ENCODE measurements around the gene ANO9.

ANO9 gene

GRCh38 chr11:387193-387793 is 54.5 kb downstream of the ANO9 start:
- Histone ChIP-seq H3K27me3 (peaks cover 0 to 24% of the 10 kb centered on the region in 2 donors), H3K27ac (no peak overlapping the region), H3K4me1 (no peaks in the 10 kb centered on the region), H3K9me3 (peaks cover 0 to 12% (median 11%) of the 10 kb centered on the region in 3 donors), H3K36me3 (no peaks in the 10 kb centered on the region), H3K4me3 (no peak overlapping the region)
- TF ChIP-seq, protein P1, sequence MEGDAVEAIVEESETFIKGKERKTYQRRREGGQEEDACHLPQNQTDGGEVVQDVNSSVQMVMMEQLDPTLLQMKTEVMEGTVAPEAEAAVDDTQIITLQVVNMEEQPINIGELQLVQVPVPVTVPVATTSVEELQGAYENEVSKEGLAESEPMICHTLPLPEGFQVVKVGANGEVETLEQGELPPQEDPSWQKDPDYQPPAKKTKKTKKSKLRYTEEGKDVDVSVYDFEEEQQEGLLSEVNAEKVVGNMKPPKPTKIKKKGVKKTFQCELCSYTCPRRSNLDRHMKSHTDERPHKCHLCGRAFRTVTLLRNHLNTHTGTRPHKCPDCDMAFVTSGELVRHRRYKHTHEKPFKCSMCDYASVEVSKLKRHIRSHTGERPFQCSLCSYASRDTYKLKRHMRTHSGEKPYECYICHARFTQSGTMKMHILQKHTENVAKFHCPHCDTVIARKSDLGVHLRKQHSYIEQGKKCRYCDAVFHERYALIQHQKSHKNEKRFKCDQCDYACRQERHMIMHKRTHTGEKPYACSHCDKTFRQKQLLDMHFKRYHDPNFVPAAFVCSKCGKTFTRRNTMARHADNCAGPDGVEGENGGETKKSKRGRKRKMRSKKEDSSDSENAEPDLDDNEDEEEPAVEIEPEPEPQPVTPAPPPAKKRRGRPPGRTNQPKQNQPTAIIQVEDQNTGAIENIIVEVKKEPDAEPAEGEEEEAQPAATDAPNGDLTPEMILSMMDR (IDR thresholded peaks at IDR 0.05): no peak
- intact Hi-C loops (cut with DNase I; ENCODE audit: low total_unique reads): no loop called here
- DNase-seq: no peak

DNA sequence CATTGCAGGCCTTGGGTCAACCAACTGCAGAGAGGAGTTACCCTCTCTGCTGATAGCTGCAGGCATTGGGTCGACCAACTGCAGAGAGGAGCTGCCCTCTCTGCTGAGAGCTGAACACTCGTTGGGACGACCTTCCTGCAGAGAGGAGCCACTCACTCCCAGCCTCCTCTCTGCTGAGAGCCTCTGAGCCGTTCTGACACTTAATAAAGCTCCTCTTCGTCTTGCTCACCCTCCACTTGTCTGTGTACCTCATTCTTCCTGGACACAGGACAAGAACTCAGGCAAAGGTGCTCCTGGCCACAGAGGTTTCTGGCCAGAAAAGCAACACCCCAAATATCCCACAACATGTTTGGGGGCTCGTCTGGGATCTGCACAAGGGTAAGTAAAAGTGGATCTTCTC is 55.3 kb downstream of the ANO9 start:
- no peak overlapping the region for H3K4me3 ChIP-seq
- TF ChIP-seq, protein P1 (IDR thresholded peaks at IDR 0.05): no peak
- H3K27me3 ChIP-seq: peaks cover 0 to 24% of the 10 kb centered on the region in 2 donors
- H3K27ac ChIP-seq: no peak overlapping the region
- no peaks in the 10 kb centered on the region for H3K4me1 ChIP-seq
- no peaks in the 10 kb centered on the region for H3K36me3 ChIP-seq
- peaks cover 0 to 12% (median 11%) of the 10 kb centered on the region in 3 donors for H3K9me3 ChIP-seq
- intact Hi-C loops (cut with DNase I; ENCODE audit: low total_unique reads): no loop called here
- DNase-seq: no peak

DNA sequence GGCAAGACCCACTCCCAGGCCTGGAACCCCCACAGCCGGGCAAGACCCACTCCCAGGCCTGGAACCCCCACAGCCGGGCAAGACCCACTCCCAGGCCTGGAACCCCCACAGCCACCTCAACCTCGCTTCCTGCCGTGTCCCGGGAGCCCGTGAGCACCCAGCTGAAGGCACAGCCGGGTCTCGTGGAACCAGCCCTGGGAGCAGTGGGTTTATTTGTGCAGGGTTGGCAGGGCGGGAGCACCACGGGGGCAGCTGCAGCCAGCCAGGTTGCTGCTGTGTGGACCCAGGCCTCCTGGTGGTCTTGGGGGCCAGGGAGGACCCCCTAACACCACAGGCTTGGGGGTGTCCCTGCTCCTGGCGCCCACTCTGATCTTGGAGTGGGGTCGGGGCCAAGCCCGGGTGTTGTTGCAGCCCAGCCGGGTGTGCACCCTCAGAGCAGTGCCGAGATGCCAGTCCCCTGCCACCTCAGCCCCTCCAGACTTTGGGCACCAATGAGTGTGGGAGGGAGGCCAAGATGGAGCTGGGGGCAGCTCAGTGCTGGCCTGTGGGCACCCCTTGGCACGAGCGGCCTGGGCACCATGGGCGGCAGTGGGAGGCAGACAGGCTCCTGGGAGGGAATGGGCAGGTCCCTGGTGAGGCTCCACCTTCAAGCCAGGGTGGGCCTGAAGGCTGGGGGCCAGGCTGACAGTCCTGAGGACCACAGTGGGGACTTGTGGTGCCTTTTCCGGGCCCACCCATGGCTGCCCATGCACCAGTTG is 56.0 kb downstream of the ANO9 start:
- intact Hi-C loops (cut with DNase I; ENCODE audit: low total_unique reads): no loop called here
- H3K27me3 ChIP-seq: peaks cover 0 to 21% of the 10 kb centered on the region in 2 donors
- no peaks in the 10 kb centered on the region for H3K4me1 ChIP-seq
- TF ChIP-seq, protein P1 (IDR thresholded peaks at IDR 0.05): no peak
- peaks cover 0 to 12% (median 11%) of the 10 kb centered on the region in 3 donors for H3K9me3 ChIP-seq
- no peak overlapping the region for H3K27ac ChIP-seq
- H3K36me3 ChIP-seq: no peaks in the 10 kb centered on the region
- DNase-seq: no peak
- H3K4me3 ChIP-seq: no peak overlapping the region

DNA sequence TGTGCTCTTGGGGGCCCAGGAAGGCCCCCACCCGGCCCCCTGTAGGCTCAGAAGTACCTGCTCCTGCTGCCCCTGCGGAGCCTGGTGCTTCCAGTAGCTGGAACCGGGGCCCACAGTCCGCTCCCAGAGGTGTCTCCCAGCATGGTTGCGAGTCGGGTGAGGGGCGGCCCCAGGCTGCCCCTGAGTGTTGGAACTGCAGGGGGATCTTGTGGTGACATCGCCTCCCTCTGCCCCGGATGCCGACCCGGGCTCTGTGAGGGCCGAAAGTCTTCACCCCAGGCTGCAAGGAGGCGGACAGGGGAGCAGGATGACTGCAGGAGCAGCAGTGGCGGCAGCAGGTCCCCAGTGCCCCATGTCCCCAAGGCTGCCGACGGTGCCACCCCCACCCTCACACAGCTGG is 57.3 kb downstream of the ANO9 start:
- Histone ChIP-seq H3K27me3 (peaks cover 0 to 28% of the 10 kb centered on the region in 2 donors), H3K9me3 (peaks cover 0 to 12% (median 11%) of the 10 kb centered on the region in 3 donors), H3K36me3 (no peaks in the 10 kb centered on the region), H3K27ac (no peak overlapping the region), H3K4me3 (no peak overlapping the region), H3K4me1 (no peaks in the 10 kb centered on the region)
- TF ChIP-seq, protein P1 (IDR thresholded peaks at IDR 0.05): no peak
- intact Hi-C loops (cut with DNase I; ENCODE audit: low total_unique reads): no loop called here
- DNase-seq: no peak

DNA sequence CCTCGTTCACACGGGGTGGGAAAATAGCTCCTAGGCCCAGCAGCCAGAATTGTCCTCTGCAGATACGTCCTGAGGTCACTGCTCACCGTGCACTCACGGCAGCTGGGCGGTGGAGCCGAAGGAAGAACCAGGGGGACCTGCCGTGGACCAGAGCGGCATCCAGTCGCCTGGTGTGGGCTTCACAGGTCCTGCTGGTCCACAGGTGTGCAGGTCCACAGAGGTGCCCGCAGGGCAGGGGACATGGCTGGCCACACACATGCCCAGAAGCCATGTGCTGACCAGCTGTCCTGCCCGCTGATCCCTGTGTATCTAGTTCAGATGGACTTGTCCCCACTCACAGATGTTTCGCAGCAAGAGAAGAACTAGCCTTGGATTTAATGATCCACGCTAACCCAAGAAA is 58.4 kb downstream of the ANO9 start:
- intact Hi-C loops (cut with DNase I; ENCODE audit: low total_unique reads): no loop called here
- Histone ChIP-seq H3K36me3 (no peaks in the 10 kb centered on the region), H3K27ac (no peak overlapping the region), H3K27me3 (peaks cover 0 to 38% of the 10 kb centered on the region in 2 donors), H3K4me1 (no peaks in the 10 kb centered on the region), H3K9me3 (peaks cover 0 to 12% (median 11%) of the 10 kb centered on the region in 3 donors), H3K4me3 (no peak overlapping the region)
- no peak for DNase-seq
- TF ChIP-seq, protein P1 (IDR thresholded peaks at IDR 0.05): no peak
